ENCODE data around the gene IGFLR1. TPM values are rescaled to one million over a fixed set of nuclear protein-coding genes. Genes with fewer than 3 reads are reported as not detected.
A peak's percentile ranks its signal among the peaks of the same experiment; 100 is the strongest.
"Not testable (repeated sequence)": the region's sequence is repeated elsewhere in the genome, so short reads cannot be mapped to it uniquely, and the experiment has no call there.

Gene IGFLR1
- total and polyA plus RNA-seq, 4 donors = 3.8 to 72.5 (median 26.0) TPM

- ATAC-seq (ENCODE audit: insufficient read depth, low FRiP score) = no peak
- peaks cover 0 to 8% (median 3%) of the 10 kb centered on the region in 4 donors for H3K36me3 ChIP-seq (ENCODE audit: control insufficient read depth in 4 of 4, insufficient read depth in 4 of 4, low read length in 4 of 4)
- no peaks in the 10 kb centered on the region for H3K27me3 ChIP-seq (ENCODE audit: control insufficient read depth in 3 of 3, insufficient read depth in 3 of 3, low read length in 2 of 3)
- no peak overlapping the region for H3K4me3 ChIP-seq
- H3K27ac ChIP-seq (ENCODE audit: low read depth in 1 of 2, low read length in 1 of 2) = no peak overlapping the region
- H3K9me3 ChIP-seq (ENCODE audit: control insufficient read depth in 4 of 4, insufficient read depth in 3 of 4, low read length in 3 of 4) = no peaks in the 10 kb centered on the region
- 58 to 67% methylated on average over 9 of the region's 9 CpGs for WGBS, 2 donors
- DNase-seq = peak in 2 of 3 donors; percentile 65 to 73
- TF ChIP-seq, protein P1, sequence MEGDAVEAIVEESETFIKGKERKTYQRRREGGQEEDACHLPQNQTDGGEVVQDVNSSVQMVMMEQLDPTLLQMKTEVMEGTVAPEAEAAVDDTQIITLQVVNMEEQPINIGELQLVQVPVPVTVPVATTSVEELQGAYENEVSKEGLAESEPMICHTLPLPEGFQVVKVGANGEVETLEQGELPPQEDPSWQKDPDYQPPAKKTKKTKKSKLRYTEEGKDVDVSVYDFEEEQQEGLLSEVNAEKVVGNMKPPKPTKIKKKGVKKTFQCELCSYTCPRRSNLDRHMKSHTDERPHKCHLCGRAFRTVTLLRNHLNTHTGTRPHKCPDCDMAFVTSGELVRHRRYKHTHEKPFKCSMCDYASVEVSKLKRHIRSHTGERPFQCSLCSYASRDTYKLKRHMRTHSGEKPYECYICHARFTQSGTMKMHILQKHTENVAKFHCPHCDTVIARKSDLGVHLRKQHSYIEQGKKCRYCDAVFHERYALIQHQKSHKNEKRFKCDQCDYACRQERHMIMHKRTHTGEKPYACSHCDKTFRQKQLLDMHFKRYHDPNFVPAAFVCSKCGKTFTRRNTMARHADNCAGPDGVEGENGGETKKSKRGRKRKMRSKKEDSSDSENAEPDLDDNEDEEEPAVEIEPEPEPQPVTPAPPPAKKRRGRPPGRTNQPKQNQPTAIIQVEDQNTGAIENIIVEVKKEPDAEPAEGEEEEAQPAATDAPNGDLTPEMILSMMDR (IDR thresholded peaks at IDR 0.05; ENCODE audit: control extremely low read depth, extremely low read depth) = no peak
- H3K4me1 ChIP-seq (ENCODE audit: control insufficient read depth in 5 of 5, insufficient read depth in 5 of 5, low read length in 5 of 5) = peaks cover 0 to 20% (median 6%) of the 10 kb centered on the region in 5 donors
- no peak overlapping the region for H3K9ac ChIP-seq (ENCODE audit: insufficient read depth in 1 of 2, low read length in 2 of 2)
These were observed 31.0 kb upstream of the IGFLR1 start for GRCh38 chr19:35773020-35773806.

- H3K27me3 ChIP-seq (ENCODE audit: control insufficient read depth in 3 of 3, insufficient read depth in 3 of 3, low read length in 2 of 3); H3K4me3 ChIP-seq; H3K36me3 ChIP-seq (ENCODE audit: control insufficient read depth in 4 of 4, insufficient read depth in 4 of 4, low read length in 4 of 4); H3K9ac ChIP-seq (ENCODE audit: insufficient read depth in 1 of 2, low read length in 2 of 2); H3K27ac ChIP-seq (ENCODE audit: low read depth in 1 of 2, low read length in 1 of 2); ATAC-seq (ENCODE audit: insufficient read depth, low FRiP score); DNase-seq; H3K9me3 ChIP-seq (ENCODE audit: control insufficient read depth in 4 of 4, insufficient read depth in 3 of 4, low read length in 3 of 4): not testable (repeated sequence)
- peaks cover 0 to 19% (median 6%) of the 10 kb centered on the region in 5 donors for H3K4me1 ChIP-seq (ENCODE audit: control insufficient read depth in 5 of 5, insufficient read depth in 5 of 5, low read length in 5 of 5)
- 94 to 97% methylated on average over 5 of the region's 5 CpGs for WGBS, 2 donors
These were observed 30.1 kb upstream of the IGFLR1 start for GRCh38 chr19:35772362-35772761.

GRCh38 chr19:35768082-35768421 is 25.8 kb upstream of the IGFLR1 start:
- WGBS, 2 donors = 73 to 75% methylated on average over 15 of the region's 15 CpGs
- H3K27ac ChIP-seq (ENCODE audit: low read depth in 1 of 2, low read length in 1 of 2) = no peak overlapping the region
- no peak overlapping the region for H3K4me3 ChIP-seq

More at GRCh38 chr19:35768082-35768421, 25.8 kb upstream of the IGFLR1 start:
- no peak for DNase-seq
- Histone ChIP-seq H3K27me3 (ENCODE audit: control insufficient read depth in 3 of 3, insufficient read depth in 3 of 3, low read length in 2 of 3) (no peaks in the 10 kb centered on the region), H3K36me3 (ENCODE audit: control insufficient read depth in 4 of 4, insufficient read depth in 4 of 4, low read length in 4 of 4) (peaks cover 0 to 22% (median 5%) of the 10 kb centered on the region in 4 donors), H3K9me3 (ENCODE audit: control insufficient read depth in 4 of 4, insufficient read depth in 3 of 4, low read length in 3 of 4) (no peaks in the 10 kb centered on the region), H3K9ac (ENCODE audit: insufficient read depth in 1 of 2, low read length in 2 of 2) (no peak overlapping the region), H3K4me1 (ENCODE audit: control insufficient read depth in 5 of 5, insufficient read depth in 5 of 5, low read length in 5 of 5) (peaks cover 0 to 2% (median 0%) of the 10 kb centered on the region in 5 donors)
- ATAC-seq (ENCODE audit: insufficient read depth, low FRiP score) = no peak
- TF ChIP-seq, protein P1 (IDR thresholded peaks at IDR 0.05; ENCODE audit: control extremely low read depth, extremely low read depth) = no peak
